ENCODE measurements around the gene RAPGEF5.

The RAPGEF5 gene

GRCh38 chr7:22296265-22296566, 60.7 kb downstream of the RAPGEF5 start:
- no peak overlapping the region for H3K9ac ChIP-seq (ENCODE audit: low read depth, low read length)
- H3K36me3 ChIP-seq (ENCODE audit: control insufficient read depth, insufficient read depth, low read length): no peaks in the 10 kb centered on the region
- no peaks in the 10 kb centered on the region for H3K4me1 ChIP-seq (ENCODE audit: control insufficient read depth, insufficient read depth, low read length)

GRCh38 chr7:22295402-22296264, 61.3 kb downstream of the RAPGEF5 start:
- Histone ChIP-seq H3K27me3 (ENCODE audit: control insufficient read depth, insufficient read depth, low read length) (no peaks in the 10 kb centered on the region), H3K36me3 (ENCODE audit: control insufficient read depth, insufficient read depth, low read length) (no peaks in the 10 kb centered on the region), H3K4me1 (ENCODE audit: control insufficient read depth, insufficient read depth, low read length) (no peaks in the 10 kb centered on the region), H3K4me3 (ENCODE audit: low read depth, low read length) (no peak overlapping the region), H3K9ac (ENCODE audit: low read depth, low read length) (no peak overlapping the region), H3K9me3 (ENCODE audit: control insufficient read depth, insufficient read depth, low read length) (no peaks in the 10 kb centered on the region)

More at GRCh38 chr7:22296265-22296566, 60.7 kb downstream of the RAPGEF5 start:
- Histone ChIP-seq H3K4me3 (ENCODE audit: low read depth, low read length) (no peak overlapping the region), H3K9me3 (ENCODE audit: control insufficient read depth, insufficient read depth, low read length) (no peaks in the 10 kb centered on the region), H3K27me3 (ENCODE audit: control insufficient read depth, insufficient read depth, low read length) (no peaks in the 10 kb centered on the region)

- H3K9ac ChIP-seq (ENCODE audit: low read depth, low read length): no peak overlapping the region
Measured at GRCh38 chr7:22292531-22292930, 64.4 kb downstream of the RAPGEF5 start.

GRCh38 chr7:22291977-22292376, 65.0 kb downstream of the RAPGEF5 start:
- H3K27me3 ChIP-seq (ENCODE audit: control insufficient read depth, insufficient read depth, low read length): no peaks in the 10 kb centered on the region
- no peaks in the 10 kb centered on the region for H3K36me3 ChIP-seq (ENCODE audit: control insufficient read depth, insufficient read depth, low read length)
- H3K4me1 ChIP-seq (ENCODE audit: control insufficient read depth, insufficient read depth, low read length): no peaks in the 10 kb centered on the region
- H3K4me3 ChIP-seq (ENCODE audit: low read depth, low read length): no peak overlapping the region
- no peaks in the 10 kb centered on the region for H3K9me3 ChIP-seq (ENCODE audit: control insufficient read depth, insufficient read depth, low read length)
- H3K9ac ChIP-seq (ENCODE audit: low read depth, low read length): no peak overlapping the region

More at GRCh38 chr7:22292531-22292930, 64.4 kb downstream of the RAPGEF5 start:
- Histone ChIP-seq H3K4me1 (ENCODE audit: control insufficient read depth, insufficient read depth, low read length) (no peaks in the 10 kb centered on the region), H3K36me3 (ENCODE audit: control insufficient read depth, insufficient read depth, low read length) (no peaks in the 10 kb centered on the region), H3K4me3 (ENCODE audit: low read depth, low read length) (no peak overlapping the region), H3K9me3 (ENCODE audit: control insufficient read depth, insufficient read depth, low read length) (no peaks in the 10 kb centered on the region), H3K27me3 (ENCODE audit: control insufficient read depth, insufficient read depth, low read length) (no peaks in the 10 kb centered on the region)

GRCh38 chr7:22288202-22288601, 68.8 kb downstream of the RAPGEF5 start:
- H3K36me3 ChIP-seq (ENCODE audit: control insufficient read depth, insufficient read depth, low read length): no peaks in the 10 kb centered on the region
- H3K9me3 ChIP-seq (ENCODE audit: control insufficient read depth, insufficient read depth, low read length): no peaks in the 10 kb centered on the region
- H3K4me3 ChIP-seq (ENCODE audit: low read depth, low read length): no peak overlapping the region
- no peaks in the 10 kb centered on the region for H3K4me1 ChIP-seq (ENCODE audit: control insufficient read depth, insufficient read depth, low read length)
- H3K9ac ChIP-seq (ENCODE audit: low read depth, low read length): no peak overlapping the region
- H3K27me3 ChIP-seq (ENCODE audit: control insufficient read depth, insufficient read depth, low read length): no peaks in the 10 kb centered on the region

GRCh38 chr7:22287412-22287811, 69.5 kb downstream of the RAPGEF5 start:
- no peaks in the 10 kb centered on the region for H3K27me3 ChIP-seq (ENCODE audit: control insufficient read depth, insufficient read depth, low read length)
- H3K9ac ChIP-seq (ENCODE audit: low read depth, low read length): no peak overlapping the region
- no peaks in the 10 kb centered on the region for H3K9me3 ChIP-seq (ENCODE audit: control insufficient read depth, insufficient read depth, low read length)
- H3K36me3 ChIP-seq (ENCODE audit: control insufficient read depth, insufficient read depth, low read length): no peaks in the 10 kb centered on the region
- H3K4me3 ChIP-seq (ENCODE audit: low read depth, low read length): no peak overlapping the region
- H3K4me1 ChIP-seq (ENCODE audit: control insufficient read depth, insufficient read depth, low read length): no peaks in the 10 kb centered on the region

- Histone ChIP-seq H3K4me3 (ENCODE audit: low read depth, low read length) (no peak overlapping the region), H3K9me3 (ENCODE audit: control insufficient read depth, insufficient read depth, low read length) (no peaks in the 10 kb centered on the region), H3K36me3 (ENCODE audit: control insufficient read depth, insufficient read depth, low read length) (no peaks in the 10 kb centered on the region), H3K9ac (ENCODE audit: low read depth, low read length) (no peak overlapping the region), H3K4me1 (ENCODE audit: control insufficient read depth, insufficient read depth, low read length) (no peaks in the 10 kb centered on the region), H3K27me3 (ENCODE audit: control insufficient read depth, insufficient read depth, low read length) (no peaks in the 10 kb centered on the region)
Measured at GRCh38 chr7:22286436-22286835, 70.5 kb downstream of the RAPGEF5 start.

- Histone ChIP-seq H3K9me3 (ENCODE audit: control insufficient read depth, insufficient read depth, low read length) (no peaks in the 10 kb centered on the region), H3K9ac (ENCODE audit: low read depth, low read length) (no peak overlapping the region), H3K4me3 (ENCODE audit: low read depth, low read length) (no peak overlapping the region), H3K27me3 (ENCODE audit: control insufficient read depth, insufficient read depth, low read length) (no peaks in the 10 kb centered on the region), H3K36me3 (ENCODE audit: control insufficient read depth, insufficient read depth, low read length) (no peaks in the 10 kb centered on the region), H3K4me1 (ENCODE audit: control insufficient read depth, insufficient read depth, low read length) (no peaks in the 10 kb centered on the region)
Measured at GRCh38 chr7:22281481-22281880, 75.5 kb downstream of the RAPGEF5 start.

GRCh38 chr7:22280031-22280430, 76.9 kb downstream of the RAPGEF5 start:
- no peak overlapping the region for H3K9ac ChIP-seq (ENCODE audit: low read depth, low read length)
- no peaks in the 10 kb centered on the region for H3K4me1 ChIP-seq (ENCODE audit: control insufficient read depth, insufficient read depth, low read length)
- no peaks in the 10 kb centered on the region for H3K27me3 ChIP-seq (ENCODE audit: control insufficient read depth, insufficient read depth, low read length)
- no peaks in the 10 kb centered on the region for H3K9me3 ChIP-seq (ENCODE audit: control insufficient read depth, insufficient read depth, low read length)
- H3K4me3 ChIP-seq (ENCODE audit: low read depth, low read length): no peak overlapping the region
- H3K36me3 ChIP-seq (ENCODE audit: control insufficient read depth, insufficient read depth, low read length): no peaks in the 10 kb centered on the region

- H3K9ac ChIP-seq (ENCODE audit: low read depth, low read length): no peak overlapping the region
- H3K27me3 ChIP-seq (ENCODE audit: control insufficient read depth, insufficient read depth, low read length): no peaks in the 10 kb centered on the region
- no peaks in the 10 kb centered on the region for H3K4me1 ChIP-seq (ENCODE audit: control insufficient read depth, insufficient read depth, low read length)
- H3K36me3 ChIP-seq (ENCODE audit: control insufficient read depth, insufficient read depth, low read length): no peaks in the 10 kb centered on the region
- H3K4me3 ChIP-seq (ENCODE audit: low read depth, low read length): no peak overlapping the region
- H3K9me3 ChIP-seq (ENCODE audit: control insufficient read depth, insufficient read depth, low read length): no peaks in the 10 kb centered on the region
Measured at GRCh38 chr7:22278660-22279059, 78.3 kb downstream of the RAPGEF5 start.

- H3K9me3 ChIP-seq (ENCODE audit: control insufficient read depth, insufficient read depth, low read length): no peaks in the 10 kb centered on the region
Measured at GRCh38 chr7:22277375-22277774, 79.6 kb downstream of the RAPGEF5 start.

GRCh38 chr7:22275661-22276060, 81.3 kb downstream of the RAPGEF5 start:
- Histone ChIP-seq H3K4me3 (ENCODE audit: low read depth, low read length) (no peak overlapping the region), H3K4me1 (ENCODE audit: control insufficient read depth, insufficient read depth, low read length) (no peaks in the 10 kb centered on the region), H3K36me3 (ENCODE audit: control insufficient read depth, insufficient read depth, low read length) (no peaks in the 10 kb centered on the region), H3K9me3 (ENCODE audit: control insufficient read depth, insufficient read depth, low read length) (no peaks in the 10 kb centered on the region), H3K9ac (ENCODE audit: low read depth, low read length) (no peak overlapping the region), H3K27me3 (ENCODE audit: control insufficient read depth, insufficient read depth, low read length) (no peaks in the 10 kb centered on the region)

More at GRCh38 chr7:22277375-22277774, 79.6 kb downstream of the RAPGEF5 start:
- no peak overlapping the region for H3K9ac ChIP-seq (ENCODE audit: low read depth, low read length)
- H3K4me1 ChIP-seq (ENCODE audit: control insufficient read depth, insufficient read depth, low read length): no peaks in the 10 kb centered on the region
- no peaks in the 10 kb centered on the region for H3K36me3 ChIP-seq (ENCODE audit: control insufficient read depth, insufficient read depth, low read length)
- H3K4me3 ChIP-seq (ENCODE audit: low read depth, low read length): no peak overlapping the region
- no peaks in the 10 kb centered on the region for H3K27me3 ChIP-seq (ENCODE audit: control insufficient read depth, insufficient read depth, low read length)

All from iPS-15b (cell line).